Lower lobe of right lung (tissue), 2 donors: Measurements from ENCODE around the gene SEPTIN10. TPM values are rescaled to one million over a fixed set of nuclear protein-coding genes. Genes with fewer than 3 reads are reported as not detected.

Source experiments
- ATAC-seq, 2 donors: fragments of 200-7000 bp; cut with Tn5 transposase; one replicate each; pipeline ENCODE4 v1.9.1; 2020 to 2022; ENCODE audit warnings: mild to moderate bottlenecking in 2 of 2, moderate library complexity in 2 of 2
- DNase-seq: peaks from one replicate; pipeline ENCODE4 v3.0.0-alpha.2; 2020
- H3K27ac ChIP-seq: fragments of 200-600 bp; one replicate; pipeline ENCODE4 v1.8.0; 2022
- H3K27me3 ChIP-seq: fragments of 200-600 bp; one replicate; pipeline ENCODE4 v1.8.0; 2022; ENCODE audit warnings: low read depth
- H3K36me3 ChIP-seq: fragments of 200-600 bp; one replicate; pipeline ENCODE4 v1.8.0; 2022; ENCODE audit warnings: mild to moderate bottlenecking
- H3K4me1 ChIP-seq: fragments of 200-600 bp; one replicate; pipeline ENCODE4 v1.8.0; 2022
- H3K4me3 ChIP-seq: fragments of 200-600 bp; one replicate; pipeline ENCODE4 v1.8.0; 2022; ENCODE audit warnings: mild to moderate bottlenecking
- H3K9me3 ChIP-seq: fragments of 200-600 bp; one replicate; pipeline ENCODE4 v1.8.0; 2022
- CTCF ChIP-seq: fragments of 200-600 bp; IDR thresholded peaks from one replicate; pipeline ENCODE4 v1.8.0; 2022; ENCODE audit warnings: antibody characterized with exemption, mild to moderate bottlenecking
- intact Hi-C: fragments of 100-400 bp; cut with DNase I; formaldehyde crosslinking; loops from one replicate; pipeline ENCODE4 v1.11.0; 2022
- total RNA-seq: library from RNA; stranded (reverse); fragmentation: NEBNext Ultra II Directional; extraction: Animal tissue kit (Norgen Biotek cat#: 25700); gene quantifications from one replicate; pipeline ENCODE4 v1.2.1, GENCODE V29; 2021
- donor health status: DM: no; HTN: yes; CAD: no; lungs with severe emphysema.

Gene SEPTIN10
- total RNA-seq, 1 donor from 2014 or later, result 86.9 TPM

GRCh38 chr2:109499566-109499965 is 114.2 kb downstream of the SEPTIN10 start:
- Histone ChIP-seq H3K27me3 (no peaks in the 10 kb centered on the region), H3K4me3 (no peak overlapping the region), H3K36me3 (no peaks in the 10 kb centered on the region), H3K9me3 (no peaks in the 10 kb centered on the region), H3K27ac (no peak overlapping the region), H3K4me1 (peaks cover 26% of the 10 kb centered on the region)
- intact Hi-C loops, result no loop called here
- no peak for TF ChIP-seq CTCF
- DNase-seq (no peak), ATAC-seq (peak; percentile 33 to 41)

- no peak for DNase-seq
- TF ChIP-seq CTCF, result no peak
These were observed 114.9 kb downstream of the SEPTIN10 start for GRCh38 chr2:109498906-109499305.

GRCh38 chr2:109497911-109498870 is 115.6 kb downstream of the SEPTIN10 start:
- Histone ChIP-seq H3K4me3 (no peak overlapping the region), H3K27me3 (no peaks in the 10 kb centered on the region), H3K27ac (no peak overlapping the region), H3K9me3 (no peaks in the 10 kb centered on the region), H3K4me1 (peaks cover 26% of the 10 kb centered on the region), H3K36me3 (no peaks in the 10 kb centered on the region)
- ATAC-seq, result no peak
- no peak for DNase-seq
- no peak for TF ChIP-seq CTCF
- intact Hi-C loops, result no loop called here

More at GRCh38 chr2:109498906-109499305, 114.9 kb downstream of the SEPTIN10 start:
- ATAC-seq, result peak in 1 of 2 donors; percentile 6
- Histone ChIP-seq H3K4me3 (no peak overlapping the region), H3K4me1 (peaks cover 26% of the 10 kb centered on the region), H3K9me3 (no peaks in the 10 kb centered on the region), H3K27me3 (no peaks in the 10 kb centered on the region), H3K36me3 (no peaks in the 10 kb centered on the region), H3K27ac (no peak overlapping the region)
- intact Hi-C loops, result no loop called here

GRCh38 chr2:109497463-109497862 is 116.3 kb downstream of the SEPTIN10 start:
- no peak for DNase-seq
- Histone ChIP-seq H3K9me3 (no peaks in the 10 kb centered on the region), H3K27ac (no peak overlapping the region), H3K27me3 (no peaks in the 10 kb centered on the region), H3K4me3 (no peak overlapping the region), H3K36me3 (no peaks in the 10 kb centered on the region), H3K4me1 (peaks cover 26% of the 10 kb centered on the region)
- intact Hi-C loops, result no loop called here
- no peak for TF ChIP-seq CTCF
- peak in 1 of 2 donors; percentile 38 for ATAC-seq

- no peak overlapping the region for H3K27ac ChIP-seq
- H3K4me3 ChIP-seq, result no peak overlapping the region
- H3K9me3 ChIP-seq, result no peaks in the 10 kb centered on the region
- DNase-seq, result no peak
- no peaks in the 10 kb centered on the region for H3K27me3 ChIP-seq
- peaks cover 23% of the 10 kb centered on the region for H3K4me1 ChIP-seq
- intact Hi-C loops, result no loop called here
- ATAC-seq, result no peak
- no peak for TF ChIP-seq CTCF
- H3K36me3 ChIP-seq, result peaks cover 6% of the 10 kb centered on the region
These were observed 119.4 kb downstream of the SEPTIN10 start for GRCh38 chr2:109494351-109494750.
